Chondrocyte (in vitro differentiated cells): ENCODE measurements around the gene BTBD19. TPM values are rescaled to one million over a fixed set of nuclear protein-coding genes. Genes with fewer than 3 reads are reported as not detected.
A peak's percentile ranks its signal among the peaks of the same experiment; 100 is the strongest.
"Not testable (repeated sequence)": the region's sequence is repeated elsewhere in the genome, so short reads cannot be mapped to it uniquely, and the experiment has no call there.

Experiments
- DNase-seq: peaks from one replicate; pipeline ENCODE4 v3.0.0; 2021; ENCODE audit warnings: mixed read lengths, low spot score
- H3K27ac Mint-ChIP-seq: one replicate; pipeline ENCODE4 v1.8.0; 2021; ENCODE audit warnings: mild to moderate bottlenecking, moderate library complexity, mixed read lengths; ENCODE audit not compliant: unreplicated experiment
- H3K27me3 Mint-ChIP-seq: 2 replicates; pipeline ENCODE4 v1.8.0; 2021; ENCODE audit warnings: low read depth, mixed read lengths
- H3K36me3 Mint-ChIP-seq: 2 replicates; pipeline ENCODE4 v1.8.0; 2021; ENCODE audit warnings: low read depth, mixed read lengths
- H3K4me1 Mint-ChIP-seq: 2 replicates; pipeline ENCODE4 v1.8.0; 2021; ENCODE audit warnings: low read depth, mild to moderate bottlenecking, mixed read lengths
- H3K4me3 Mint-ChIP-seq: one replicate; pipeline ENCODE4 v1.8.0; 2021; ENCODE audit warnings: mild to moderate bottlenecking, moderate library complexity, mixed read lengths; ENCODE audit not compliant: unreplicated experiment
- H3K9me3 Mint-ChIP-seq: 2 replicates; pipeline ENCODE4 v1.8.0; 2021; ENCODE audit warnings: low read depth, mixed read lengths
- long read RNA-seq: library from polyadenylated mRNA; stranded (forward); transcript quantifications from one replicate; pipeline ENCODE4 v2.0.0, GENCODE V29; 2021
- total RNA-seq: library from RNA; stranded (reverse); gene quantifications from 3 replicates; pipeline ENCODE4 v1.2.1, GENCODE V29; 2021
- TF ChIP-seq, protein P1 (sequence below): fragments of 200-600 bp; sonication (generic); IDR thresholded peaks from 2 replicates; pipeline ENCODE4 v1.5.0; 2021; ENCODE audit warnings: antibody characterized with exemption, mild to moderate bottlenecking, moderate library complexity

Gene BTBD19, protein sequence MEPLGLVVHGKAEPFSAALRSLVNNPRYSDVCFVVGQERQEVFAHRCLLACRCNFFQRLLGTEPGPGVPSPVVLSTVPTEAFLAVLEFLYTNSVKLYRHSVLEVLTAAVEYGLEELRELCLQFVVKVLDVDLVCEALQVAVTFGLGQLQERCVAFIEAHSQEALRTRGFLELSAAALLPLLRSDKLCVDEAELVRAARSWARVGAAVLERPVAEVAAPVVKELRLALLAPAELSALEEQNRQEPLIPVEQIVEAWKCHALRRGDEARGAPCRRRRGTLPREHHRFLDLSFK
- 43.4 to 46.5 TPM (median 44.1 TPM) in 3 replicates for total RNA-seq
- long read RNA-seq, partial matches to known transcripts, result 0 of 8 reads
- long read RNA-seq, other reads (novel, unspliced or antisense), result 7 of 8 reads

DNA sequence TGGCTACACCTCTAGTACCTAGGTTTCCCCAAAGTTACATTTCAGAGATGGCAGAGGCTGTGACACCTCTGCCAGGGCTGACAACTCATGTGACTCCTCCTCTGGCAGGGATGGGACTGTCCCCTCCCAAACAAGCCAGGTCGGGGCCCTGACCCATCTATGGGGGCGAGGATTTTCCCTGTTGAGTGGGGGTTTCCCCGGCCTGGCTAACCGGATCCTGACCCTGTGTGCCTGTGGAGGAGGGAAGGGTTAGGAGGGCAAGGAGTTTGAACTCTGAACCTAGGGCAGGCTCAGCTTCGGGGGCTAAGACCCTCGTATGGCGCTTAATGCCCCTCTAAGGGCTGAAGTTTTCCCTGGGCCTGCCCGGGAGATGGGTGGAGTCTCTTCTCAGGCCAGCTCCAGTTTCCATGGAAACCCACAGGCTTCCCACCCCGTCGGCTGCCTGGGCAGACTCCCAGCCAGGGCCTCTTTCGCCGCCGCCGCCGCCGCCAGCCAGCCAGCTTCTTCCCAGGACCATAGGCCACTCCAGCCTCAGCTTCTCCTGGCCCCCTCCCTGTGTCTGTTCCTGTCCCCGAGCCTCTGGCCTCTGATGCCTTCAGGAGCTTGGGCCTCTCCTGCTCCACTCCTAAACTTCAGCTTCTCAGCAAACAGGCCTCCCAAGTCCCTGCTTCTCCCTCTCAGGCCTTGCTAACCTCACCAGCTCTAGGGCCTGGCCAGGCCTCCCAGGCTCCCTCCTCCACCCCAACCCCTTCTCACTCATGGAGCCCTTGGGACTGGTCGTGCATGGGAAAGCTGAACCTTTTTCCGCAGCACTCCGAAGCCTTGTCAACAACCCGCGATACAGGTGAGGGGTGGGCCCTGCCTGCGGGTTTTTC is at the start of gene BTBD19:
Gene BTBD19, plus strand, starts transcription at position 461 of the 875 bp plus-strand sequence. Its CDS starts 298 bp downstream, at position 759.
- peak; percentile 96 for DNase-seq
- Mint-ChIP-seq H3K9me3 (no peaks in the 10 kb centered on the region), H3K4me1 (peaks cover 72% of the 10 kb centered on the region)

DNA sequence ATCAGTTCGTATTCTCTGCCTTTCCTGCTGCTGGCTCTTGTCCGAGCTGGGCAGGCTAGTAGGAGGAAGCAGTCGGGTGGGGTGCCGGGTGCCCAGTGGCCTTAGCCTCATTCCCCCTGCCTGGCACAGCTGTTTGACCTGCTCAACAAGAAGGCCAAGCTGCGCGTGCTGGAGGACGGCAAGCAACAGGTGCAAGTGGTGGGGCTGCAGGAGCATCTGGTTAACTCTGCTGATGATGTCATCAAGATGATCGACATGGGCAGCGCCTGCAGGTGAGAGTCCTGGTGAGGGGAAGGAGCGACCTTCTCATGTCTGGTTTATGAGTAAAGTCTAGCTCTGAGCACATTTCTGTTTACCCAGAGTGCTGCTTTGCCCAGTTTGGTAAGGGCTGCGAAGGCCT is 49.2 kb upstream of the BTBD19 start:
- Mint-ChIP-seq H3K27ac (no peak overlapping the region), H3K4me1 (no peaks in the 10 kb centered on the region)
- TF ChIP-seq, protein P1, sequence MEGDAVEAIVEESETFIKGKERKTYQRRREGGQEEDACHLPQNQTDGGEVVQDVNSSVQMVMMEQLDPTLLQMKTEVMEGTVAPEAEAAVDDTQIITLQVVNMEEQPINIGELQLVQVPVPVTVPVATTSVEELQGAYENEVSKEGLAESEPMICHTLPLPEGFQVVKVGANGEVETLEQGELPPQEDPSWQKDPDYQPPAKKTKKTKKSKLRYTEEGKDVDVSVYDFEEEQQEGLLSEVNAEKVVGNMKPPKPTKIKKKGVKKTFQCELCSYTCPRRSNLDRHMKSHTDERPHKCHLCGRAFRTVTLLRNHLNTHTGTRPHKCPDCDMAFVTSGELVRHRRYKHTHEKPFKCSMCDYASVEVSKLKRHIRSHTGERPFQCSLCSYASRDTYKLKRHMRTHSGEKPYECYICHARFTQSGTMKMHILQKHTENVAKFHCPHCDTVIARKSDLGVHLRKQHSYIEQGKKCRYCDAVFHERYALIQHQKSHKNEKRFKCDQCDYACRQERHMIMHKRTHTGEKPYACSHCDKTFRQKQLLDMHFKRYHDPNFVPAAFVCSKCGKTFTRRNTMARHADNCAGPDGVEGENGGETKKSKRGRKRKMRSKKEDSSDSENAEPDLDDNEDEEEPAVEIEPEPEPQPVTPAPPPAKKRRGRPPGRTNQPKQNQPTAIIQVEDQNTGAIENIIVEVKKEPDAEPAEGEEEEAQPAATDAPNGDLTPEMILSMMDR, result no peak

More for the DNA sequence above, at the start of gene BTBD19:
- Mint-ChIP-seq H3K4me3 (peak within 1 kb of the TSS; percentile 76), H3K27ac (peak within 1 kb of the TSS; percentile 100), H3K27me3 (no peaks in the 10 kb centered on the region), H3K36me3 (peaks cover 11% of the 10 kb centered on the region)
- TF ChIP-seq, protein P1, result no peak

DNA sequence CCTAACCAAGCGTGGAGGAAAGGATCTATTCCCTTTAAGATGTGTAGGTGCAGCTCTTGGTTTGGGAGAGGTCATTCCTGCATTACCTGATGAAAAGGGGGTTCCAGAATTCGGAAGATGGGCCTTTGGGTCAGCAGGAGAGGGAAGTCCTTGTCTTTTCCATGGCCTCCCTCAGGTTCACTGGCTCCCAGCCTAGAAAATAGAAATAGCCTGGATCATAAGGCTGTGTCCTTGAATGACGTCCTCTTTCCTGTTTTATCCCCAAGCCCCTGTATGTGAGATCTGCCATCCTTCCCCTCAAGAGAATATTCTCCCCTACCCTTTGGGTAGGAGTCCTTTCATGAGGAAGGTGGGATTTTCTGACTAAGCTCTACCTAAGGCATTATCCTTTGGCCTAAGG is 47.4 kb upstream of the BTBD19 start:
- no peaks in the 10 kb centered on the region for H3K27me3 Mint-ChIP-seq
- H3K4me1 Mint-ChIP-seq, result no peaks in the 10 kb centered on the region
- DNase-seq, result no peak
- no peak overlapping the region for H3K4me3 Mint-ChIP-seq
- H3K27ac Mint-ChIP-seq, result no peak overlapping the region
- peaks cover 6% of the 10 kb centered on the region for H3K36me3 Mint-ChIP-seq
- no peaks in the 10 kb centered on the region for H3K9me3 Mint-ChIP-seq
- TF ChIP-seq, protein P1, result no peak

More for the DNA sequence above, 49.2 kb upstream of the BTBD19 start:
- H3K36me3 Mint-ChIP-seq, result peaks cover 6% of the 10 kb centered on the region
- no peak for DNase-seq
- no peaks in the 10 kb centered on the region for H3K27me3 Mint-ChIP-seq
- no peaks in the 10 kb centered on the region for H3K9me3 Mint-ChIP-seq
- no peak overlapping the region for H3K4me3 Mint-ChIP-seq

DNA sequence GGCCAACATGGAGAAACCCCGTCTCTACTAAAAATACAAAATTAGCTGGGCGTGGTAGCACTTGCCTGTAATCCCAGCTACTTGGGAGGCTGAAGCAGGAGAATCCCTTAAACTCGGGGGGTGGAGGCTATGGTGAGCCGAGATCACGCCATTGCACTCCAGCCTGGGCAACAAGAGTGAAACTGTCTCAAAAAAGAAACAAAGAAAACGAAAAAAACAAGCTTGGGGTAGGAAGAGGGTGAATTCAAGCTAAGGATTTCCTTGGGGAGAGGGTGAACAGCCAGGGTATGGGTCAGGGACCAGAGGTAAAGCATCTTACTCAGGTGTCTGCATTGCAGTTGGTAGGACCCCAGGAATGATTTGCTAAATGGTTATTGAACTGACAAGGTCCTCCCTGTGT is 41.9 kb upstream of the BTBD19 start:
- not testable (repeated sequence) for H3K27ac Mint-ChIP-seq, H3K4me3 Mint-ChIP-seq, DNase-seq, H3K36me3 Mint-ChIP-seq, H3K4me1 Mint-ChIP-seq, H3K9me3 Mint-ChIP-seq, H3K27me3 Mint-ChIP-seq

DNA sequence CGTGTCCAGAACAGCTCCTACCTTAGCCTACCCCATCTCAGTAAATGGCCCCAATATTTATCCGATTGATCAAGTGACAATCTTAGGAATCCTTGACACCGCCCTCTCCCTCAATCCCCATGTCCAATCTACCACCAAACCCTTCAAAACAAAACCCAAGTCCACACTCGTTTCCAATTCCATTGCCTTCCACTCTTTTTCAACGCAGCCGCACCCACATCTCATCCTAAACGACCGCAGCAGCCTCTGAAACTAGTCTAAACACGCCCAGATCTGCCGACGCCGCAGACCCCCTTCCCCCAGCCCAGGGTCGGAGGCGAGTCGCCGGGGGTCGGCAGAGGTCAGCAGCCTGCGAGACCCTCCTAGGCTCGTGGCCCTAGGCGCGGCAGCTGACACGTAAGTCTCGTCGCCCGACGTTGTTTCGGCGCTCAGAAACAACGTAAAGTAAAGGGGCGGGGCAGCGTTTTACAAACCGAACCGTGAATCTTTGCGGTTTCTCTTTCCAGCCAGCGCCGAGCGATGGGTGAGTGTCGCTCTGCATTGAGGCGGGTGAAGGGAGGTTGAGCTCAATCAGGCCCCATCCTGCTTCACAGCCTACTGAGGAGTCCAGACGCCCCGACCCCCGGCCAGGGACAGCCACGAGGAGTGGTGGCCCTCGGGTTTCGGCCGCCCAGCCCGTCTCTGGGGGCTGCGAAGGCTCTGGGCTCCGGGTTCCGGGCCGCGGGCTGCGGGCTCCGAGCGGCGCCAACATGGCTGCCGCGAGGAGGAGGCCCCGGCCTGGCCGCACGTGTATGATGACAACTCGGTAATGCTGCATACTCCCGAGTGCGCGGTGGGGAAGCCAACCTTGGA is 33.0 kb upstream of the BTBD19 start, which contains the start of gene RPS8:
Gene RPS8, plus strand, starts transcription at position 463 of the 852 bp plus-strand sequence. Its CDS starts 57 bp downstream, at position 520.
- Mint-ChIP-seq H3K9me3 (no peaks in the 10 kb centered on the region), H3K27me3 (no peaks in the 10 kb centered on the region), H3K4me3 (peak within 1 kb of the TSS; percentile 91), H3K4me1 (peaks cover 35% of the 10 kb centered on the region), H3K27ac (peak within 1 kb of the TSS; percentile 98), H3K36me3 (peaks cover 20% of the 10 kb centered on the region)
- TF ChIP-seq, protein P1, result no peak
- no peak for DNase-seq
